ENCODE data around the gene ANKRD13A. TPM values are rescaled to one million over a fixed set of nuclear protein-coding genes. Genes with fewer than 3 reads are reported as not detected.

ANKRD13A gene
- total and polyA plus RNA-seq, 2 of the 13 experiments (the other 11 are each of a cell fraction or from before 2014, with no cell fraction given): 34.1 to 41.6 TPM

DNA sequence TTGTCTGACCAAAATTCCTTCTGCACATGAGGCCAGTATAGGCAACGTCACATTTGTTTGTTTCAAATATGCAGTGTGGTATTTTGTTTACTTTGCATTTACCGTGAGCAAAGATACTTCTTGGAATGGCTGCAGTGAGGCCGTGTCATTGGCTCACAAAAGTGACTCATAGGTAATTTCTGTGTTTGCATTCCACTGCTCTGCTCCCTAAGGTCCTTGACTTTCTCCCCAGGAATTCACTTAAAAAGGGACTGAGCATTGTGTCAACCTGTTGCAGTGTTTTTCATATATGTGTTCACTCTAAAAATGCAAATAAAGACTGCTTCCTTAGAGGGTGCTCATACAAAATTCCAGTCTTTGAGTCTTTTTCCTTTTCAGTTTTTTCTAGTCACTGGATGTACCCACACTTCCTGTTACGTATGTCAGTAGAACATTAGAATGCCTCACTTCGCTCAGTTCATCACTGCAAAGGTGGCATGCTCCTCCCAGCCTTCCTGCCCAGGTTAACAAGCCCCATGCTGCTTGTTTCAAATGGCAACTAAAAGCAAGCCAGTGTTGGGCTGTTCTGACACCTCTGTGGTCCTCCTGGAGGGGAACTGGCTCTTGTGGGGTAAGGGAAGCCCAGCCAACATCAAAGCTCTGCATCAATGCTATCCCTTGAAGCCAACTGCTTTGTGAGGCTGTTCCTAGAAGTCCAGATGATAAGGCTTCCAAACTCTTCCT, 40.0 kb downstream of the ANKRD13A start (continued):
- TF ChIP-seq E2F2 (CRISPR knock-in tag; IDR thresholded peaks at IDR 0.05; ENCODE audit: borderline replicate concordance) (no peak), KDM6A (CRISPR knock-in tag; IDR thresholded peaks at IDR 0.05; ENCODE audit: low read depth) (peak; percentile 69; the same call in 1 of the 2 replicates), ATF7-NPFF (CRISPR knock-in tag; IDR thresholded peaks at IDR 0.05; ENCODE audit: low read depth) (no peak), WIZ (CRISPR knock-in tag; IDR thresholded peaks at IDR 0.05) (no peak), MXI1 (IDR thresholded peaks at IDR 0.05; ENCODE audit: borderline replicate concordance, low read depth, low read length) (peak; percentile 51; the same call in 1 of the 3 replicates), SNAI1 (CRISPR knock-in tag; IDR thresholded peaks at IDR 0.05; ENCODE audit: borderline replicate concordance) (no peak), ZNF326 (CRISPR knock-in tag; IDR thresholded peaks at IDR 0.05; ENCODE audit: borderline replicate concordance) (no peak), ZMAT3 (CRISPR knock-in tag; conservative IDR thresholded peaks at IDR 0.05) (peak; percentile 58; the same call in 1 of the 2 replicates), SKI (IDR thresholded peaks at IDR 0.05; ENCODE audit: partially characterized antibody) (no peak), ZFP37 (CRISPR knock-in tag; IDR thresholded peaks at IDR 0.05; ENCODE audit: borderline replicate concordance) (no peak), SRSF4 (IDR thresholded peaks at IDR 0.05; ENCODE audit: low read depth, low read length, poor library complexity, severe bottlenecking) (no peak), U2AF2 (IDR thresholded peaks at IDR 0.05; ENCODE audit: low read depth, low read length) (no peak), RAD21 (CRISPR knock-in tag; IDR thresholded peaks at IDR 0.05) (no peak), HMGXB3 (CRISPR knock-in tag; IDR thresholded peaks at IDR 0.05; ENCODE audit: borderline replicate concordance) (0 out of 2 replicates have a peak, but pooled peaks have one; percentile 61), ELF3 (CRISPR knock-in tag; IDR thresholded peaks at IDR 0.05) (peak; percentile 69; the same call in 1 of the 2 replicates), ZNF7 (CRISPR knock-in tag; IDR thresholded peaks at IDR 0.05) (no peak), FOSL1 (CRISPR knock-in tag; IDR thresholded peaks at IDR 0.05; ENCODE audit: borderline replicate concordance) (peak; percentile 91), ZNF589 (CRISPR knock-in tag; conservative IDR thresholded peaks at IDR 0.05) (no peak)
- TF ChIP-seq, protein P1, sequence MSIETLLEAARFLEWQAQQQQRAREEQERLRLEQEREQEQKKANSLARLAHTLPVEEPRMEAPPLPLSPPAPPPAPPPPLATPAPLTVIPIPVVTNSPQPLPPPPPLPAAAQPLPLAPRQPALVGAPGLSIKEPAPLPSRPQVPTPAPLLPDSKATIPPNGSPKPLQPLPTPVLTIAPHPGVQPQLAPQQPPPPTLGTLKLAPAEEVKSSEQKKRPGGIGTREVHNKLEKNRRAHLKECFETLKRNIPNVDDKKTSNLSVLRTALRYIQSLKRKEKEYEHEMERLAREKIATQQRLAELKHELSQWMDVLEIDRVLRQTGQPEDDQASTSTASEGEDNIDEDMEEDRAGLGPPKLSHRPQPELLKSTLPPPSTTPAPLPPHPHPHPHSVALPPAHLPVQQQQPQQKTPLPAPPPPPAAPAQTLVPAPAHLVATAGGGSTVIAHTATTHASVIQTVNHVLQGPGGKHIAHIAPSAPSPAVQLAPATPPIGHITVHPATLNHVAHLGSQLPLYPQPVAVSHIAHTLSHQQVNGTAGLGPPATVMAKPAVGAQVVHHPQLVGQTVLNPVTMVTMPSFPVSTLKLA (IDR thresholded peaks at IDR 0.05): peak; percentile 74
- TF ChIP-seq, protein P2, sequence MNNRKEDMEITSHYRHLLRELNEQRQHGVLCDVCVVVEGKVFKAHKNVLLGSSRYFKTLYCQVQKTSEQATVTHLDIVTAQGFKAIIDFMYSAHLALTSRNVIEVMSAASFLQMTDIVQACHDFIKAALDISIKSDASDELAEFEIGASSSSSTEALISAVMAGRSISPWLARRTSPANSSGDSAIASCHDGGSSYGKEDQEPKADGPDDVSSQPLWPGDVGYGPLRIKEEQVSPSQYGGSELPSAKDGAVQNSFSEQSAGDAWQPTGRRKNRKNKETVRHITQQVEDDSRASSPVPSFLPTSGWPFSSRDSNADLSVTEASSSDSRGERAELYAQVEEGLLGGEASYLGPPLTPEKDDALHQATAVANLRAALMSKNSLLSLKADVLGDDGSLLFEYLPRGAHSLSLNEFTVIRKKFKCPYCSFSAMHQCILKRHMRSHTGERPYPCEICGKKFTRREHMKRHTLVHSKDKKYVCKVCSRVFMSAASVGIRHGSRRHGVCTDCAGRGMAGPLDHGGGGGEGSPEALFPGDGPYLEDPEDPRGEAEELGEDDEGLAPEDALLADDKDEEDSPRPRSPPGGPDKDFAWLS (CRISPR knock-in tag; IDR thresholded peaks at IDR 0.05; ENCODE audit: borderline replicate concordance): no peak
- TF ChIP-seq, protein P3, sequence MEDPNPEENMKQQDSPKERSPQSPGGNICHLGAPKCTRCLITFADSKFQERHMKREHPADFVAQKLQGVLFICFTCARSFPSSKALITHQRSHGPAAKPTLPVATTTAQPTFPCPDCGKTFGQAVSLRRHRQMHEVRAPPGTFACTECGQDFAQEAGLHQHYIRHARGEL (CRISPR knock-in tag; IDR thresholded peaks at IDR 0.05): no peak

Measured in HepG2 (cell line).